GM12891 (cell line): ENCODE results near the gene BRMS1.

ENCODE experiments used
- DNase-seq: peaks from one replicate; pipeline ENCODE4 v3.0.0; 2011; ENCODE audit warnings: low spot score; ENCODE audit not compliant: insufficient read length
- FAIRE-seq: peaks from 2 replicates; lab custom pipeline; 2011; peaks lifted over from hg19 to GRCh38; lab: Jason Lieb, UNC
- PAX5 ChIP-seq: IDR thresholded peaks from 2 replicates; pipeline ENCODE4 v1.6.1; 2011; ENCODE audit warnings: low read length, moderate library complexity, mild to moderate bottlenecking; ENCODE audit not compliant: insufficient read depth, severe bottlenecking
- POLR2A ChIP-seq: IDR thresholded peaks from 2 replicates; pipeline ENCODE4 v1.6.1; 2011; ENCODE audit warnings: low read depth, low read length, control low read depth
- POLR2AphosphoS5 ChIP-seq: IDR thresholded peaks from 2 replicates; pipeline ENCODE4 v1.6.1; 2011; ENCODE audit warnings: low read depth, low read length, control low read depth
- POU2F2 ChIP-seq: IDR thresholded peaks from 2 replicates; pipeline ENCODE4 v1.6.1; 2011; ENCODE audit warnings: low read depth, mild to moderate bottlenecking, control low read depth, low read length, moderate library complexity
- SPI1 ChIP-seq: IDR thresholded peaks from 2 replicates; pipeline ENCODE4 v1.6.1; 2011; ENCODE audit warnings: low read depth, low read length, control low read depth
- TAF1 ChIP-seq: IDR thresholded peaks from 2 replicates; pipeline ENCODE4 v1.6.1; 2011; ENCODE audit warnings: low read depth, low read length, control low read depth

The BRMS1 gene

GRCh38 chr11:66291706-66292542 lies 53.0 kb downstream of the BRMS1 start, which contains the start of gene TMEM151A:
Gene TMEM151A, plus strand, starts transcription at chr11:66291894. Its CDS starts 120 bp downstream, at chr11:66292014.
- DNase-seq, result no peak
- FAIRE-seq, result no peak

GRCh38 chr11:66291303-66291705 lies 53.6 kb downstream of the BRMS1 start:
- TF ChIP-seq POU2F2, result no peak
- no peak for TF ChIP-seq POLR2A
- TF ChIP-seq SPI1, result no peak
- no peak for TF ChIP-seq TAF1
- TF ChIP-seq PAX5, result no peak
- no peak for TF ChIP-seq POLR2AphosphoS5
- FAIRE-seq (no peak), DNase-seq (no peak)

More at GRCh38 chr11:66291706-66292542, 53.0 kb downstream of the BRMS1 start, which contains the start of gene TMEM151A:
- TF ChIP-seq SPI1 (no peak), TAF1 (no peak), POLR2A (no peak), PAX5 (no peak), POU2F2 (no peak), POLR2AphosphoS5 (no peak)

- FAIRE-seq (no peak), DNase-seq (no peak)
- TF ChIP-seq TAF1 (no peak), SPI1 (no peak), POLR2AphosphoS5 (no peak), POLR2A (no peak), PAX5 (no peak), POU2F2 (no peak)
Measured at GRCh38 chr11:66290330-66290621, 54.6 kb downstream of the BRMS1 start.

GRCh38 chr11:66289548-66290329 lies 55.2 kb downstream of the BRMS1 start:
- TF ChIP-seq TAF1, result no peak; the same call in 1 of the 2 replicates
- TF ChIP-seq PAX5, result no peak
- TF ChIP-seq POLR2A, result no peak
- 0 out of 2 replicates have a peak, but pooled peaks have one; percentile 32 for TF ChIP-seq POU2F2
- FAIRE-seq (no peak), DNase-seq (peak; percentile 90)

- DNase-seq (peak; percentile 100), FAIRE-seq (peak; percentile 100)
- TF ChIP-seq POLR2A (peak; percentile 80), POLR2AphosphoS5 (peak; percentile 75), SPI1 (no peak), PAX5 (no peak)
Measured at GRCh38 chr11:66288671-66289547, 56.0 kb downstream of the BRMS1 start, which contains the start of gene YIF1A. Gene YIF1A, minus strand, starts transcription at chr11:66289143. Its CDS starts 158 bp downstream, at chr11:66288985.

GRCh38 chr11:66287889-66288670 lies 56.8 kb downstream of the BRMS1 start:
- TF ChIP-seq TAF1 (no peak), POLR2A (0 out of 2 replicates have a peak, but pooled peaks have one; percentile 18)
- DNase-seq (no peak), FAIRE-seq (peak; percentile 76)
